GM23338 (cell line): ENCODE data around the gene SEC14L3. TPM values are rescaled to one million over a fixed set of nuclear protein-coding genes. Genes with fewer than 3 reads are reported as not detected.
A peak's percentile ranks its signal among the peaks of the same experiment; 100 is the strongest.

Experiments
- ATAC-seq: fragments of 200-7000 bp; cut with Tn5 transposase; 3 replicates; pipeline ENCODE4 v1.9.1; 2020
- DNase-seq: peaks from one replicate; pipeline ENCODE4 v3.0.0-alpha.2; 2015; ENCODE audit warnings: low spot score
- H2AFZ ChIP-seq: fragments of 200-600 bp; sonication (generic); 2 replicates; pipeline ENCODE4 v1.8.0; 2016; ENCODE audit warnings: antibody characterized with exemption, mild to moderate bottlenecking, moderate library complexity
- H3F3A ChIP-seq: fragments of 200-600 bp; sonication (generic); replicated peaks from 2 replicates; pipeline ENCODE4 v1.8.0; 2017; ENCODE audit warnings: antibody characterized with exemption, mixed run types, low read depth
- H3K27ac ChIP-seq: fragments of 200-600 bp; sonication (generic); 2 replicates; pipeline ENCODE4 v1.6.1; 2016; ENCODE audit warnings: low read depth
- H3K27me3 ChIP-seq: fragments of 200-600 bp; sonication (generic); 2 replicates; pipeline ENCODE4 v1.8.0; 2016; ENCODE audit warnings: mild to moderate bottlenecking, mixed run types, moderate library complexity; ENCODE audit not compliant: insufficient read depth
- H3K36me3 ChIP-seq: fragments of 200-600 bp; sonication (generic); 2 replicates; pipeline ENCODE4 v1.8.0; 2016; ENCODE audit warnings: mild to moderate bottlenecking; ENCODE audit not compliant: insufficient read depth
- H3K4me1 ChIP-seq: fragments of 200-600 bp; sonication (generic); 2 replicates; pipeline ENCODE4 v1.8.0; 2016; ENCODE audit warnings: mild to moderate bottlenecking, moderate library complexity; ENCODE audit not compliant: insufficient read depth
- H3K4me2 ChIP-seq: fragments of 200-600 bp; sonication (generic); 2 replicates; pipeline ENCODE4 v1.7.1; 2017; ENCODE audit warnings: mixed run types
- H3K4me3 ChIP-seq: fragments of 200-600 bp; sonication (generic); 2 replicates; pipeline ENCODE4 v1.6.1; 2016; ENCODE audit warnings: mixed run types
- H3K79me2 ChIP-seq: fragments of 200-600 bp; sonication (generic); replicated peaks from 2 replicates; pipeline ENCODE4 v1.8.0; 2017; ENCODE audit warnings: mild to moderate bottlenecking; ENCODE audit not compliant: insufficient read depth
- H3K9me2 ChIP-seq: fragments of 200-600 bp; sonication (generic); 2 replicates; pipeline ENCODE4 v1.8.0; 2017; ENCODE audit not compliant: insufficient read depth
- H4K20me1 ChIP-seq: fragments of 200-600 bp; sonication (generic); replicated peaks from 2 replicates; pipeline ENCODE4 v1.8.0; 2017; ENCODE audit warnings: mild to moderate bottlenecking; ENCODE audit not compliant: insufficient read depth
- H3K27ac Mint-ChIP-seq: 2 replicates; pipeline ENCODE4 v1.8.0; 2020; ENCODE audit warnings: inconsistent platforms, mild to moderate bottlenecking, moderate library complexity, mixed read lengths
- H3K27me3 Mint-ChIP-seq: 3 replicates; pipeline ENCODE4 v1.8.0; 2022; ENCODE audit warnings: low read depth, mild to moderate bottlenecking, moderate library complexity, mixed read lengths, inconsistent platforms; ENCODE audit not compliant: insufficient read depth, poor library complexity
- H3K36me3 Mint-ChIP-seq: 3 replicates; pipeline ENCODE4 v1.8.0; 2021; ENCODE audit warnings: low read depth, mild to moderate bottlenecking, inconsistent platforms, moderate library complexity, mixed read lengths
- H3K4me1 Mint-ChIP-seq: 3 replicates; pipeline ENCODE4 v1.8.0; 2020; ENCODE audit warnings: mild to moderate bottlenecking, inconsistent platforms, mixed read lengths
- H3K4me3 Mint-ChIP-seq: 3 replicates; pipeline ENCODE4 v1.8.0; 2021; ENCODE audit warnings: moderate library complexity, mild to moderate bottlenecking, inconsistent platforms, mixed read lengths
- H3K9me3 Mint-ChIP-seq: 3 replicates; pipeline ENCODE4 v1.8.0; 2020; ENCODE audit warnings: moderate library complexity, mild to moderate bottlenecking, inconsistent platforms, mixed read lengths
- CREB1 ChIP-seq: fragments of 250-450 bp; sonication (Bioruptor Pico); IDR thresholded peaks from 2 replicates; pipeline ENCODE4 v1.5.0; 2020; ENCODE audit warnings: low read depth, mild to moderate bottlenecking, moderate library complexity
- CTCF ChIP-seq, 2 experiments: fragments of 200-600 bp in 1 of 2; sonication (generic) in 1 of 2; conservative IDR thresholded peaks; 2 replicates each; pipeline versions ENCODE4 v1.5.1 to v1.6.1; 2016 to 2017; ENCODE audit warnings: antibody characterized with exemption in 2 of 2, low read depth in 2 of 2, mild to moderate bottlenecking in 2 of 2, moderate library complexity in 1 of 2
- EZH2phosphoT487 ChIP-seq: fragments of 200-600 bp; sonication (generic); IDR thresholded peaks from one replicate; pipeline ENCODE4 v1.8.1; 2018; ENCODE audit warnings: antibody characterized with exemption; ENCODE audit not compliant: unreplicated experiment
- JUNB ChIP-seq: IDR thresholded peaks from one replicate; pipeline ENCODE4 v1.6.1; 2016; ENCODE audit warnings: antibody characterized with exemption; ENCODE audit not compliant: unreplicated experiment
- NANOG ChIP-seq: IDR thresholded peaks from 2 replicates; pipeline ENCODE4 v1.6.1; 2016; ENCODE audit warnings: antibody characterized with exemption, borderline replicate concordance
- POLR2AphosphoS5 ChIP-seq: IDR thresholded peaks from 2 replicates; pipeline ENCODE4 v1.6.1; 2016; ENCODE audit warnings: antibody characterized with exemption, low read depth
- REST ChIP-seq: IDR thresholded peaks from one replicate; pipeline ENCODE4 v1.6.1; 2018; ENCODE audit warnings: antibody characterized with exemption; ENCODE audit not compliant: unreplicated experiment
- STAT1 ChIP-seq: IDR thresholded peaks from one replicate; pipeline ENCODE4 v1.6.1; 2016; ENCODE audit warnings: antibody characterized with exemption; ENCODE audit not compliant: unreplicated experiment
- ZNF462 ChIP-seq: fragments of 250-450 bp; sonication (Bioruptor Pico); IDR thresholded peaks from 2 replicates; pipeline ENCODE4 v1.5.0; 2020; ENCODE audit warnings: mild to moderate bottlenecking, moderate library complexity
- polyA plus RNA-seq: library from polyadenylated mRNA; unstranded; fragments of >200 nt; fragmentation: Nextera tagmentation; extraction: Ambion mirVana; gene quantifications from 2 replicates; pipeline ENCODE4 v1.2.1, GENCODE V29; 2016
- total RNA-seq: library from RNA; depleted of rRNA; stranded (reverse); fragments of >200 nt; shearing (Covaris generic); gene quantifications from 2 replicates; pipeline ENCODE4 v1.2.3, GENCODE V29; 2014

SEC14L3 gene
- total and polyA plus RNA-seq, 2 experiments from 2014 or later = not detected

- no peak for TF ChIP-seq CTCF (conservative IDR thresholded peaks at IDR 0.05; ENCODE audit: low read depth in 2 of 2)
- TF ChIP-seq NANOG = no peak
- peak; percentile 51 for TF ChIP-seq CREB1 (CRISPR knock-in tag)
- no peak for TF ChIP-seq REST
- no peak for TF ChIP-seq STAT1
These were observed 46.0 kb downstream of the SEC14L3 start, which contains the start of gene MTFP1 (continued) for GRCh38 chr22:30425616-30426387.

- peaks cover 5% of the 10 kb centered on the region; the same call in 1 of the 2 replicates for H3K79me2 ChIP-seq
- H3K27ac ChIP-seq = peak overlapping the region; percentile 47; the same call in 1 of the 2 replicates
- DNase-seq (no peak), ATAC-seq (no peak)
- peaks cover 31% of the 10 kb centered on the region for H3K4me1 Mint-ChIP-seq
- peak overlapping the region; percentile 91 for H3K4me3 Mint-ChIP-seq
- peaks cover 13% of the 10 kb centered on the region for H3K4me1 ChIP-seq
- H3K9me3 Mint-ChIP-seq = no peaks in the 10 kb centered on the region
- peak overlapping the region; percentile 85 for H3K4me2 ChIP-seq
- peak overlapping the region; percentile 97 for H3K27ac Mint-ChIP-seq
- H3K9me2 ChIP-seq = no peaks in the 10 kb centered on the region
- H3K4me3 ChIP-seq = peak overlapping the region; percentile 70
- H3F3A ChIP-seq = peaks cover 20% of the 10 kb centered on the region
- TF ChIP-seq POLR2AphosphoS5 (no peak), ZNF462 (CRISPR knock-in tag) (no peak), JUNB (no peak), EZH2phosphoT487 (no peak)
- peaks cover 24% of the 10 kb centered on the region for H3K27me3 Mint-ChIP-seq
- H4K20me1 ChIP-seq = no peaks in the 10 kb centered on the region
- peak overlapping the region; percentile 67 for H2AFZ ChIP-seq
- H3K36me3 Mint-ChIP-seq = peaks cover 21% of the 10 kb centered on the region
- no peaks in the 10 kb centered on the region for H3K27me3 ChIP-seq
- no peaks in the 10 kb centered on the region; the same call in 1 of the 2 replicates for H3K36me3 ChIP-seq
These were observed 46.5 kb downstream of the SEC14L3 start for GRCh38 chr22:30425327-30425615.
